CD4-positive, alpha-beta T cell treated with Interleukin-15 for 4 hours (primary cell): ENCODE results near the gene AKR1B15.

Source experiments
- DNase-seq: peaks from one replicate; pipeline ENCODE4 v3.0.0-alpha.2; 2020; ENCODE audit warnings: low spot score

AKR1B15 gene

GRCh38 chr7:134618756-134619530 is 70.0 kb downstream of the AKR1B15 start:
- DNase-seq, result no peak

- DNase-seq, result no peak
Measured at GRCh38 chr7:134619627-134620331, 70.9 kb downstream of the AKR1B15 start.

GRCh38 chr7:134622303-134622995 is 73.5 kb downstream of the AKR1B15 start:
- DNase-seq, result no peak

GRCh38 chr7:134623193-134623592 is 74.3 kb downstream of the AKR1B15 start:
- no peak for DNase-seq

- DNase-seq, result no peak
Measured at GRCh38 chr7:134625550-134625949, 76.6 kb downstream of the AKR1B15 start.

GRCh38 chr7:134627109-134627774 is 78.3 kb downstream of the AKR1B15 start:
- no peak for DNase-seq

GRCh38 chr7:134627775-134628153 is 78.9 kb downstream of the AKR1B15 start:
- DNase-seq, result no peak

- DNase-seq, result no peak
Measured at GRCh38 chr7:134629445-134629844, 80.5 kb downstream of the AKR1B15 start.
